ENCODE measurements around the gene KDM4C.

The KDM4C gene

DNA sequence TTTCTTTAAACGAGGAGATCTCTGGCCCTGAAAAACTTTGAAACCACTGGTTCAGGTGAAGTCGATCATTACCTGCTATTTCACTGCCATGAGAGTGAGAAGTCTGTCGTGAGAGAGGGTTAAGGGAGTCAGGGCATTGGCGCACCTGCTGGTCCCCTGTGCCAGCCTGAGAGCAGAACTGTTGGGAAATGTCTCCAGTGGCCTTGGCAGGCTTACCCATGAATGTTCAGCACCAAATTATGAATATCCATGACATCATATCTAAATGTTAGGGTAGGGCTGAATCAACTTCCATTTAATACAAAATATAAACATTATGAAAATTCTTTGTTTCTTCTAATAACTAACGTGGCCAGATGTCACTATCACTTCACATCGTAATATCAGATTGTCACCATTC is 379.3 kb downstream of the KDM4C start:
- no peak for DNase-seq (ENCODE audit: low read depth, low spot score)

DNA sequence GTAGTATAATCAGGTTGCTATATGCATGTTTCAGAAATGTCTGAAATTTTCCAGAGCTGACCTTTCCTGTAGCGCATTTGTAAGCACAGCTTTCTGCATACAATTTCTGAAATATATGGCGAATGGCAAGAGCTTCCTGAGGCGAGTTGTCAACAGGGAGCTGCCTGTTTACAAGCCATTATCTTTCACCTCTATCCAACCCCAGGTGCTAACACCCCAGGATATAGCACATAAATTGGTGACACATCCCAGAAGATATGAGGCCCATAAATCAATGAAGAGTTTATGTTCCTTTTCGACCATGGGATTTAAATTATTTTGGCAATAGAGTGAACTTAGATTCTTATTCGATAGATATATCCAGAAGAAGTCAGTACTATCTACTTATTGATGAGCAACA is 379.8 kb downstream of the KDM4C start:
- DNase-seq (ENCODE audit: low read depth, low spot score), result no peak

DNA sequence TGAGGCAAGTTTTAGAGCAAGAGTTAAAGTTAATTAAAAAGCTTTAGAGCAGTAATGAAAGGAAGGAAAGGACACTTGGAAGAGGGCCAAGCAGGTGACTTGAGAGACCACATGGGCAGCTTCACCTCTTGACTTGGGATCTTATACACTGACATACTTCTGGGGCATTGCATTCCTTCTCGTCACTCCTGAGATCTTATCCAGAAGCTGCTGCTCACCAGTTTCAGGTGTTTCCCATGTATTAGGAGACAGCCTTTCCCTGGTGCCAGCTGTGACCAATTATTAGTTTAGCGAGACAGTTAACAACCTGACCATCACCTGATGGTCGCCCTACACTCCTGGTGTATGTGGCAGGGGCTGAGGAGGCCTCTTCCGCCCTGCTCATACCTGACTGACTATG is 382.1 kb downstream of the KDM4C start:
- DNase-seq (ENCODE audit: low read depth, low spot score), result no peak

DNA sequence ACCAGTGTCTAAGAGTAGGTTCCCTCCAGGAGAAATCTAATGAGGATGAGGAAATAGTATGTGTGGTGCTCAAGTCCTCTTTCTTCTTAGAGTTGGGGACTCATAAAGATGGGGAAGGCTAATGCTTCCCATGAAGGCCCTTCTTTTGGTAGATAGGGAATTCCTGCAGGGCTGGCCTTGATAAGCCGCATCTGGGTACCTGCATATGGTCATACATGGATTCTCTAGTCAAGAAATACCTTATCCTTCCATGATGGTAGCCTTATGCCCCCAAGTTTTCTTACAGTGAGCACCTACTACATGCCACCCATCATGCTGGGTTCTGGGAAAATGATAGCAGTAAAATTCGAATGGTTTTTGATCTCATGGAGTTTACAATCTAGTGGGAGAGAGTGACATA is 382.6 kb downstream of the KDM4C start:
- DNase-seq (ENCODE audit: low read depth, low spot score), result no peak

DNA sequence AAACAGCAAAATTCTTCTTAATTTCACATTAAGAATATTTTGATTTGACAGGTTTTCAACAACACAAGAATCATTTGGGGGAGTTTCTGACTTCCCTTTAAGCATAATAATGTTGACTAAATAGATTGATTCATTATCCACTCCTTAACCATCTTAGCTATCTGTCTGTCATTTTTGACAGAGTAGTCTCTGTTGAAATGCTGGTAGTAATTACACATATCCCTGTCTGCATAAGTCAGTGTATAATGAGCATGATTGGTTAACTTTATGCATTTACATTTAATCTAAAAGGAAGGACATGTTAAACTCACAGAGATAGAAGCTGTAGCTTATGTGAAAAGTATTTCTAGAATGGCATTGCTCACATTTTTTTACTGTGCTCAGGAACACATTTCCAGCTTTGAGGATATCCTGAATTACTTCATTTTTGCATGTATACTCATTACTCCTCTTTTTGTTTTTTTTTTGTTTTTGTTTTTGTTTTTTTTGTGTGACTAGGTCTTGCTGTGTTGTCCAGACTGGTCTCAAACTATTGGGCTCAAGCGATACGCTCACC is 385.9 kb downstream of the KDM4C start:
- DNase-seq (ENCODE audit: low read depth, low spot score), result no peak

DNA sequence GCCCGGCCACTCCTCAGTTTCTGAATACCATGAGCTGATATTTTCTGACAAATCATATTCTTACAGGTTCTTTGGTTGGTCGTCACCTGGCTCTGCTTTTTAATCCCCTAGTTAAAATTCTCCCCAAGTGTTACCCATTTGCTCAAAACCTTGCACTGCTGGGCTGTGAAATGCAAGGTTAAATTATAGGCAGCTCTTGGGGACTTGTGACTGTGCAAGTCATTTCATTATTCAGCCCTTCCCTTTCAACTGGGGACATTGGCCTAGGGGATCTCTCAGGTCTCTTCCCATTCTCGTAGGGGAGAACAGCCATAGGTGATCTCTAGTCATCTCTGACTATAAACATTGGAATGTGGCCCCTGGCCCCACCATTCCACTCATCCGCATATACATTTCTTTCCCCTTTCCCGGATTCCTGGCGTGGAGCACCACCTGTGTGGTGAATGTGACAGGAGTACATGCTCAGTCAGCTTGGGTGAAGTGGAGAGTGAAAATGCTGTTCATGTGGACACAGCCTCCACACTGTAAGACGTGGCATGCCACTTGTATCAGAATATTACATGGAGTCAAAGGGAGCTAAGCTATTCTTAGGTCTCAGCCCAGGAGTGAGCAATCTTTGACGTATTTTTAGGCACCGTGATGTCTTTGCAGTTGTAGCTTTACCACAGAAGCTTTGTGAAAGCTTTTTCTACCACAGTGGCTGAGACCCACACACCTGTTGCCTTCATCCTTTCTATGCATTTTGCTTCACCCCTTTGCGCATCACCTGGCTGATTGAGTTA is 386.7 kb downstream of the KDM4C start:
- DNase-seq (ENCODE audit: low read depth, low spot score), result no peak

DNA sequence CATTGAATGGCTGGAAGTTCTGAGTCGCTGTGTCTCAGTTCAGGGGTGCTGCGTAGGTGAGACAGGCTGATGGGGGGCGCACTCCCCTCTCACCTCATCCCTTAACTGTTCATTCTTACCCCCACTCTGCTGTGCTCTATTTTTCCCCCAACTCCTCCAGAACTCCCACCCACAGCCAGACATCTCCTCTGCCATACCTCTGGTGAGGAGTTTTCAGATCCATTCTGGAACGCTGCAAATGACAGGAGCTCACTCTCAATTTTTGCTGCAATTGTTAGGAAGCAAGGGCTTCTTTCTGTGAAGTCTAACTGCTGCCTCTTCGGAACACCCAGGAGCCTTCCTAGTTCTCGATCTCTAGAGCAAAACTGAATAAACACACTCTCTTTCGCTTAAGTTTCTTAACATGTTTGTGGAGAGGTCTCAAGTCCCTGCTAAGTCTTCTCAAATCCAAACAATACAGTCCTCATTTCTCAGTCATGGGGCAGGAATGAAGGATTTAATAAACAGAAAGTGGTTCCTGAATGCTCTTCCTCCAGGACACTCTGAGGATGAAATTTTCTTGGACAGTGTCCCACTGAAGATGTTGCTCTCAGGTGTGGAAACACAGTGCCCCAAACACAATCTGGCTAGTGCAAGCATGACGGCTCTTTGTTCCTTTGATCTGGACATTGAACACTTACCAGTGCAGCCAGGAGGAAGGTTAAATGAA is 387.7 kb downstream of the KDM4C start:
- no peak for DNase-seq (ENCODE audit: low read depth, low spot score)

DNA sequence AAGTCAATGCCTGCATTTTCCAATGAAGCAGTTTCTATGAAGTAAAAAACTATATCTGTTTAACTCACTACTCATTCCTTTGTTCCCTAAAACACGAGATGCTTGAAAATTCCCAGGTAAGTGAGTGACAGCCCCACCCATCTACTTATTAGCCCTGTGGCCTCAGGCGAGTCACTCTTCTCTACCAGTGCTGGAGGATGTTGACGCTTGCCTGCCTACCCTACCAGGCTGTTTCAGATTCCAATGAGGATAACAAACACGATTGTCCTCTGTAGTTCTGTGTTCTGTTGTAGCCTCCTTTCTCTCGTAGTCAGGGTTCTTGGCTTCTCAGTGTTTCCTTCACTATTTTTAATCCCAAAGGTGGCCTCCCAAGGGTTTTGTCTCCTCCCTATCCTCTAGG is 388.8 kb downstream of the KDM4C start:
- no peak for DNase-seq (ENCODE audit: low read depth, low spot score)

DNA sequence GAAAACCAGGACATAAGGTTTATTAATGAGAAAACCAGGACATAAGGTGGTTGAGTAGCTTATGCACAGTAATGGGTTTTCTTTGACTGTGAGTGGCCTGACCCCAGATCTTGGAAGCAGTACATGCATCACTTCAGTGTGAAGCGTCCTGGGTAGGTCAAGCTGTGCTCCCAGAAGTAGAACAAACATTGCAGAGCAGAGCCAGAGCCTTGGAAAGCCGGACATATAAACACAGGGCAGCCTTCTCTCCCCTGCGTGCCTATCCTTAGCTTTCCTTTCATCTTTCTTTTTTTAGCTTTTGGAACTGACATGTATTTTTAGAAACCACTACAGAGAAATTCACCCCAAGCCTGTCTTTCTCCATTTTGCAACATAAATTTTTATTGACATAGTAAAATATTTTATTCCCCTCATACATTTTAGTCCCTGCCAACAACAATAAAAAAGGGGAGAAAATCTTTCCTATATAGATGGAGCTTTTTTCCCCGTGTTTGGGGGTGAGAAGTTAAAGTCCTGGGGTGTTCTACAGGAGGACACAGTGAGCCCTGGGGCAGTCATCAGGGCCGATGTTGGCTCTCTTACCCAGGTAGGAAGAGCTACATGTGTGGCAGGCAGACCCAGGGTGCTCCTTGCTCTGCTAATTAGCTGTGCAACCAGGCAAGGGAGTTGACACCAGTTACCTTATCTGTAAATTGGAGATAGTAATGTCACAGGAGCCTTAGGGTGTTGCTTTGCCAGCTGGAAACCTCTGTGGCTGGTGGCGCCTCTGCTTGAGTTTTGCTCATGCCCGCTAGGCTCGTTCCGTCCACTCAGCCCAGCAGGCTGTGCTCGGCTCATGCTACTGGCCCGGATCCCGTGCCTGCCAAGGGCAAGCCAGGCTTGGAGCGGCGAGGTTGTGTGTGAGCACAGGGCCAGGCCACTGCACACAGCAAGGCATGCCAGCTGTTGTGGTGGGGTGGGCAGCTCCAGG is 389.6 kb downstream of the KDM4C start:
- DNase-seq (ENCODE audit: low read depth, low spot score), result peak; percentile 63

DNA sequence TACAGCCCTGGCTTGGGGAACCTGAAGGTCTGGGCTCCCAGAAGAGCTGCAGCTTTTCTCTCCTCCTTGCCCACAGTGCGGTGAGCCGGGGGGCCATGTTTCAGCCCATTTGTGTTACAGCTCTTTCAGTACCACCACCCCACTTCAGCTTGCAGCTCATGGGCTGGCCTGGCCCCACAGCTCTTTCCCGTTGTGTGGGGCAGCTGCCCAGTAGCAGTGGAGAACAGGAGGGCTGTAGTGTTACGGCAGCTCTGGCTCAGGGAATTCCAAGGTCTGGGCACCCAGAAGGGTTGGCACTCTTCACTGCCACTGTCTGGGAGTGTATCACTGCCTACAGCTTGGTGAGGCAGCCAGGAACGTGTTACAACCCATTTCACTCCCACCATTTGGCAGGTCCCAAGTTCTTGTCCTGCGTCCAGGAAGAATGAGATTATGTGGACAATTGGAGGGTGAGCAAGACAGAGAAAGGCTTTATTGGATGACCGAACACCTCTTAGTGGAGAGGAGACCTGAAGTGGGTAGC is 390.5 kb downstream of the KDM4C start:
- no peak for DNase-seq (ENCODE audit: low read depth, low spot score)

DNA sequence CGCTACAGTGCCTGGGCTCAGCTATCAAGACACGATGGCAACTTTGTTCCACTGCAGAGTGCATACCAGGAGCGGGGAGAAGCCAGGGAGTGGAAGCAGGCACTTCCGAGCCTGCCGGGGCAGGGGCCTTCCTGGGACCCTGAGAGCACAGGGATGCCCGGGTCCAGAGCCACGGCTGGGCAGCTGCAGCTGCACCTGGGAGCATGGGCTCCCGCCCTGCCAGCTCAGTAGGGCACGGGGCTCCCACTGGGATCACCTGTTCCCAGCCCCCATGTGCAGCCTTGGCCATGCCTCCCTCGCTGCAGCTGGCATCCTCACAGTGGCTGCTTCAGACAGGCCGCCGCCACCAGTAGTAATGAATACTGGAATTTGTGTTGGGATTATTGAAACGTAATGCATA is 391.5 kb downstream of the KDM4C start:
- DNase-seq (ENCODE audit: low read depth, low spot score), result no peak

DNA sequence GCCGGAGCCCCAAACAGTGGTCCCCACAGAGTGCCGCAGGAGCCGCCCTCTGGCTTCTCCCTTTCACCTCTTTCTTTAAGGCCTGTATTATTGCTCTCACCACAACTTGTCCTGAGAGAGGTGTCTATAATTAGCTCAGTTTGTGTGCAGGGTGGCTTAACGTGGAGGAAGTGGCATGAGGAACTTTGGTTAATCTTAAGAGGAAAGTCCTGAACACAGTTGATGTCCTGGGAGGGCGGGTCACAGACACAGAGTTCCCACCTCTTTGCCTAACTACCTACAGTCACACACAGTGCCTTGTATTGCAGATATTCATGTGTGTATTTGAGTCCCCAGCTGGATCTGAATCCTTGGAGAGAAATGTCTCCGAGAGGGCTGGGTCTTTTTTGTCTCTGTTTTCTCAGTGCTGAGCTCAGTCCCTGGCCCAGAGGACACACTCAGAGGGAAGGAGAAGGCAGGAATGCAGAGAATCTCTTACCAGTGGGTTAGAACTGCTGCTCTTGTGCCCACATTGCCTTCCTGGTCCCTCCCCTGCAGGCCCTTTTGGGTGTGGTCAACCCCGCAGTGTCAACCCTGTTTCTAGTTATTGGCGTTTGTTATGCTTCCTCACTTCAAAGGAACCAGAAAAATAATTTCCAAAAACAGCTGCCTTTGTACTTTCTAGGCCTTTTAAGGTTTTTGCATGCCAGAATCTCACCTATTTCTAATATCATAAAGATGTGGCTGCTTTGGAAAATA is 392.5 kb downstream of the KDM4C start:
- no peak for DNase-seq (ENCODE audit: low read depth, low spot score)

DNA sequence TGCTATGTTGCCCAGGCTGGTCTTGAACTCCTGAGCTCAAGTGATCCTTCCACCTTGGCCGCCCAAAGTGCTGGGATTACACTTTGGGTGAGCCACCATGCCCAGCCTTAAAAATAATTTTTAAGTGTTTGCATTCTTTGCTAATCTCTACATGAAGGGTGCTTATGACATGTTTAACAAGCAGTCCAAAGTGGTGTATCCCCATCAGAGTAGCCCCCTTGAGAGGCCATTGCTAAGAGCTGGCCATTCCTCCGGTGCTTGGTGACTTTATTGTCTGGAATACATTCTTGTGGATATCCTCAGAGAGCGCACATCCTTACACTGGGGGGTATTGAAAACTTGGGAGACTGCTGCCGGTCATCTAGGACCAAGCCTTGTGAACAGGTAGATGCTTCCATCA is 395.4 kb downstream of the KDM4C start:
- no peak for DNase-seq (ENCODE audit: low read depth, low spot score)

DNA sequence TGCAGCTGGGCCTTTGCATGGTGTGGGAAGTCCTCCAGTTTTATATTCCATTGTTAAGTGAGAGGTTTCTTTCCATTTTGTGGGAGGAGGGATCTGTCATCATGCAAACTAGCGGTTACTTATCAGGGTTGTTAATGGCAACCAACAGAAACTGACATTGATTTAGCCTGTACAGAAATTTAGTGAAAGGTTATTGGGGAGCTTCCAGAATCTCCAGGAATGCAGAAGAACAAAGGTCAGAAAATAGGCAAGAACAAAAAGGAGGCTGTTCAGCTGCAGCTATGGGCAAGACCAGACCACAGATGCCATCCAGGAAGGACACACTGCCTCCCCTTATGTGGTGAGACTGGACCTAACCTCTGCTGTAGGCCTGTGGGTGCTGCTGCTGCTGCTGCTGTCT is 395.8 kb downstream of the KDM4C start:
- no peak for DNase-seq (ENCODE audit: low read depth, low spot score)

DNA sequence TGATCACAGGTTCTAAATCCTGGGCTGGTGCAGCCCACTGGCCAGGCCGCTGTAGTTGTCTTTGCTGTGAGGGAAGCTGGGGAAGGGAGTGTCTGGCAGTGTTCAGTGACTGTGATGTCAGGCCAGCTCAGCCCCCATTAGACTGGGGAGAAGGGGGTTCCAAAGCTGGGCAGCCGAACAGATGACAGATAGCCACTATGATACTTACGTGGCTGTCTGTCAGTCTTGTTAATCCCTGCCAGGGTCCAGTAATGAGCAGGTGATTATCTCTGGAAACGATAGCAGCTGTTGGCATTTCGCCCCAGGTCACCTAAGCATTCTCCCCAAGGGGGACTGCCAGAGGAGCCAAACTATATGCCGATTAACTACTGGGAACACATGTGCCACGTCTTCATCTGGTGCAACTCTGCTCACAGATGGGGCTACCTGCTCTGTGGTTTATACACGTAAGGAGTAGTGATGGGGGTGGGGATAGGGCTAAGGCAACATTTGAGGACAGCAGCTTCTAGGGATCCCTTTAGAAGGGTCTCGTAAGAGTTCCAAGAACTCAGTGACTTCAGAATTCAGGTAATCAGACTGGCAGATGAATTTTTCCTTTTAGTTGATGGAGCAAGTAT is 396.3 kb downstream of the KDM4C start:
- no peak for DNase-seq (ENCODE audit: low read depth, low spot score)

DNA sequence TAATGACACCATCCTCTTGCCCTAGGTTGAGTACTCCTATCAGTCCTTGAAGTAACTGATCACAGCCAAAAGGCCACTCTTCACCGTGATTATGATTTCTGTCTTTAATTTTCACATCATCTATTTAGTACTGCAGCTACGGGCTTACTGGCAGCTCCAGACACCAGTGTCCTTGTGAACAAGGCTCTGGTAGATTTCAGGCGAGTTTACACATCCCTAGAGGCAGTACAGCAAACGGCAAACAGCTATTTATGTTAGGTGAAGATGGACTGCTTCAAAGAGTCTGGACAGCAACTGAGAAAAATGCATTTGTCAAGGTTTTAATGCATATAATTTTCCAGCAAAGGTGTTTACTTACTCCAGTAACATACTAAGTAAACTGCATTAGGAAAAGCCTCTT is 396.9 kb downstream of the KDM4C start:
- no peak for DNase-seq (ENCODE audit: low read depth, low spot score)

DNA sequence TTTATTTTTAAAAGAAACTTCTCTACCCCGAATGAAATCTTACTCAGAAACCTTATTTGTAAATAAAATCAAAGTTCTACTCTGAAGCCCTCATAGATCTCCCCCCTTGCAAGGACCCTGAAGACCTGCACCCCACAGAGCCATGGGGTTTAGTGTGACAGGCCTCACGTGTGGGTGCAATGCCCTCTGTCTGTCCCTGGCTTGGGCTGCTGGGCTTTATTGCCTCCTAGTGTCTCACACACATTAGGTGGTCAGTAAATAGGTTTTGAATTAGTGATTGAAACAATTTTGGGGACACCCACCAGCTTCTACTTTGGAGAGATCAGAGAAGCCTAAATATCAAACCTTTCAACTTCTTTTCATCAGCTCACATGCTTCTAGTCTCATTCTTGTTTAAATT is 403.7 kb downstream of the KDM4C start:
- DNase-seq (ENCODE audit: low read depth, low spot score), result no peak

DNA sequence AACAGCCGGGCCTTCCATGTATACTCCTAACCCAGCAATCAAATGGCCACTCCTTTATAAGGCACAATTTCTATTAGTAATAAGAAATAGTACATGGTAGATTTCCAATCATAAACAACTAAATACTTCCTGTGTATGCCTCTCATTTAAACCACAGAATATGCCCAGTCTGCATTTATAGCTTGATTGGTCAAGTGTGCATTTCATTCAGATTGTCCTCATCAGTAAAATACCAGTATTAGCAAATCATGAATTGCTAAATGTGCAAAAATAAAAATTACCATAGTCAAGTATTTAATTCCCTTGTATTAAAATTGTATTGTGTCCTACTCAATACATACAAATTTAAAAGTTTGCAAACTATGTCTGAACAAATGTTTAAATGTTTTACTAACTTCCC is 406.2 kb downstream of the KDM4C start:
- no peak for DNase-seq (ENCODE audit: low read depth, low spot score)

DNA sequence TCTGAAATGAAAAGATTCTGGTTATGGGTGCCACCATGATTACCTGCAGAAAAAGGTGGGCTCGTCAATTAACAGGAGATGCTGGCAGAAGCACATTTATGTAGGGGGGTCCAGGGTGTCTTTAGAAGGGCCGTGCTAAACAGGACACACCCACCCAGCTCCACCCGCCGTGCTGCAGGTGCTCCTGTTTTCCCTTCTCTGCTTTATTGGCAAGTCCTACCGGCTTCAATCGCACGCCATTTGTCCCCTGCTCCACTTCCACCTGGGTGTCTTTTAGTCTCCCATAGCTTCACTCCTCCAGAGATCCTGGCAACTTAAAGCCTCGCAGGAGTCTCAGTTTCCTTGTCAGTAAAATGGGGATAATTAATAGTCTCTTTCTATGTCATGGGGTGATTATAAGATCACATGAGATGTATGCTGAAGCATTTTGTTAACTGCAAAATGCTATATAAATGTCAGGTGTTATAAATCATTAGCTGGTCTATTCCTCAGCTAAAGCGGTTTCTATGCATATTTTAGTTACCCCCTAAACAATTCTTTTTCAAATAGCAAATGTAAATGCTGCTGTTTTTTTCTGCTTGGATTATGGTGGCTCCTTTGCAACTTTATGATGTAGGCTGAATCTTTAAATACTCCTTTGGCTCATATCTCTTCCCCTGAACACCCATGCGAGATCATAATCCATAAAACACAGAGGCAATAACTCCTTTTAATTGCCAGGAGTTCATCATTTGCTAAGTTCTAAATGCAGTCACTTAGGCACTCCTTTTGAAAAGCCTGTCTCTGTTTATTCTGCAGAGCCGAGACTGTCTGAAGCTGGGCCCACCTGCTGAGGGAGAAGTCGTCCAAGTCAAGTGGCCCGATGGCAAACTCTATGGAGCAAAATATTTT is 406.9 kb downstream of the KDM4C start:
- DNase-seq (ENCODE audit: low read depth, low spot score), result no peak
